ENCODE measurements around the gene SHISA6.

Gene SHISA6

GRCh38 chr17:11461993-11462548 is 221.1 kb downstream of the SHISA6 start:
- no peak for DNase-seq

GRCh38 chr17:11467639-11468038 is 226.6 kb downstream of the SHISA6 start:
- DNase-seq = no peak

GRCh38 chr17:11485336-11486100 is 244.5 kb downstream of the SHISA6 start:
- no peak for DNase-seq

GRCh38 chr17:11486101-11486867 is 245.3 kb downstream of the SHISA6 start:
- DNase-seq = no peak

GRCh38 chr17:11486868-11487310 is 245.9 kb downstream of the SHISA6 start:
- DNase-seq = no peak

- DNase-seq = no peak
Measured at GRCh38 chr17:11487469-11487868, 246.5 kb downstream of the SHISA6 start.

GRCh38 chr17:11488407-11488806 is 247.4 kb downstream of the SHISA6 start:
- DNase-seq = no peak

- no peak for DNase-seq
Measured at GRCh38 chr17:11490171-11490755, 249.2 kb downstream of the SHISA6 start.

- DNase-seq = no peak
Measured at GRCh38 chr17:11492511-11492910, 251.5 kb downstream of the SHISA6 start.

GRCh38 chr17:11493936-11494335 is 252.9 kb downstream of the SHISA6 start:
- DNase-seq = no peak

- no peak for DNase-seq
Measured at GRCh38 chr17:11495613-11496012, 254.6 kb downstream of the SHISA6 start.

- DNase-seq = no peak
Measured at GRCh38 chr17:11499881-11500280, 258.9 kb downstream of the SHISA6 start.

- no peak for DNase-seq
Measured at GRCh38 chr17:11503308-11504035, 262.5 kb downstream of the SHISA6 start.

- DNase-seq = no peak
Measured at GRCh38 chr17:11506635-11507034, 265.6 kb downstream of the SHISA6 start.

- no peak for DNase-seq
Measured at GRCh38 chr17:11511696-11512095, 270.7 kb downstream of the SHISA6 start.

GRCh38 chr17:11514565-11514964 is 273.6 kb downstream of the SHISA6 start:
- DNase-seq = no peak

- DNase-seq = no peak
Measured at GRCh38 chr17:11514981-11515680, 274.1 kb downstream of the SHISA6 start.

- no peak for DNase-seq
Measured at GRCh38 chr17:11515901-11516300, 274.9 kb downstream of the SHISA6 start.

GRCh38 chr17:11535231-11535630 is 294.2 kb downstream of the SHISA6 start:
- no peak for DNase-seq

GRCh38 chr17:11538366-11538765 is 297.4 kb downstream of the SHISA6 start:
- no peak for DNase-seq

GRCh38 chr17:11539637-11540036 is 298.6 kb downstream of the SHISA6 start:
- no peak for DNase-seq

GRCh38 chr17:11545002-11545401 is 304.0 kb downstream of the SHISA6 start:
- no peak for DNase-seq

All from HCEC 1CT (cell line).